ENCODE data around the gene RAP1A.

Gene RAP1A

DNA sequence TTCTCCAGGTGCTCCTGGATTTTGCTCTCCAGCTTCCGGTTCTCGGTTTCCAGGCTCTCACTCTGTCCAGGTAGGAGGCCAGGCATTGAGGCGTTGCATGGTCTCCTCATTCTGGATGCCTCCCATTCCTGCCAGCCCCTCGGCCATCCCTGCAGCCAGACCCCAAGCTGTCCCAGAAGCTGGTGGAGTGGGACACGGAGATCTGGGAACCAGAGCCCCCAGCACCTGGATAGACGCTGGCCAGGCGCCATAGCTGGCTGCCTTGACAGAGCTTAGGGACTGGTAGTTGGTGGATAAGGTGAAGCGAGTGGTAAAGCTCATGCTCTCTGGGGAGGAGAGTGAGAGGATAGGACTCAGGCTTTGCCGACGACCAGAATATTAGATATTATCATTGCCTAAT, 29.6 kb downstream of the RAP1A start:
- peak overlapping the region; percentile 5; the same call in 1 of the 2 replicates for H3K4me3 ChIP-seq (ENCODE audit: low read depth, low read length)
- no peak for DNase-seq (ENCODE audit: low read depth)
- TF ChIP-seq, protein P1, sequence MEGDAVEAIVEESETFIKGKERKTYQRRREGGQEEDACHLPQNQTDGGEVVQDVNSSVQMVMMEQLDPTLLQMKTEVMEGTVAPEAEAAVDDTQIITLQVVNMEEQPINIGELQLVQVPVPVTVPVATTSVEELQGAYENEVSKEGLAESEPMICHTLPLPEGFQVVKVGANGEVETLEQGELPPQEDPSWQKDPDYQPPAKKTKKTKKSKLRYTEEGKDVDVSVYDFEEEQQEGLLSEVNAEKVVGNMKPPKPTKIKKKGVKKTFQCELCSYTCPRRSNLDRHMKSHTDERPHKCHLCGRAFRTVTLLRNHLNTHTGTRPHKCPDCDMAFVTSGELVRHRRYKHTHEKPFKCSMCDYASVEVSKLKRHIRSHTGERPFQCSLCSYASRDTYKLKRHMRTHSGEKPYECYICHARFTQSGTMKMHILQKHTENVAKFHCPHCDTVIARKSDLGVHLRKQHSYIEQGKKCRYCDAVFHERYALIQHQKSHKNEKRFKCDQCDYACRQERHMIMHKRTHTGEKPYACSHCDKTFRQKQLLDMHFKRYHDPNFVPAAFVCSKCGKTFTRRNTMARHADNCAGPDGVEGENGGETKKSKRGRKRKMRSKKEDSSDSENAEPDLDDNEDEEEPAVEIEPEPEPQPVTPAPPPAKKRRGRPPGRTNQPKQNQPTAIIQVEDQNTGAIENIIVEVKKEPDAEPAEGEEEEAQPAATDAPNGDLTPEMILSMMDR (IDR thresholded peaks at IDR 0.05; ENCODE audit: control insufficient read depth, extremely low read depth, insufficient read depth): no peak

DNA sequence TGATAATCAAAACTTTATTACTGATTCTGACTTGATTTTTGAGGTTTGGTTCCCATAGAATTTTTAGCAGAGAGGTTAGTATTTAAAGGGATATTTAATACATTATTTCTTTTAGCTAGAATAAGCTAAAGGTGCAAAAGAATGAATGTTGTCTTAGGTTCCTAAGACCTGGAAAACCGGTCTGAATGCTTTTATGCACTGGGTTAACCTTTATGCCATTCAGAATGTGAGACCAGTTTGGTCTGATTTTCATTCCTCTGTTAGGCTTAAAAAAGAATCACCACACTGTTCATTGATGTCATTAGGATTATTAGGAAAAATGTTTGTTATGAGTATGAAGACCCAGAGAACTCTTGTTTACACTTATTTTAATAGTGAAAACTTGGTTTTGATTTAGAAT, 30.1 kb downstream of the RAP1A start:
- peak; percentile 86 for DNase-seq (ENCODE audit: low read depth)
- H3K4me3 ChIP-seq (ENCODE audit: low read depth, low read length): peak overlapping the region; percentile 5; the same call in 1 of the 2 replicates
- TF ChIP-seq, protein P1 (IDR thresholded peaks at IDR 0.05; ENCODE audit: control insufficient read depth, extremely low read depth, insufficient read depth): no peak

DNA sequence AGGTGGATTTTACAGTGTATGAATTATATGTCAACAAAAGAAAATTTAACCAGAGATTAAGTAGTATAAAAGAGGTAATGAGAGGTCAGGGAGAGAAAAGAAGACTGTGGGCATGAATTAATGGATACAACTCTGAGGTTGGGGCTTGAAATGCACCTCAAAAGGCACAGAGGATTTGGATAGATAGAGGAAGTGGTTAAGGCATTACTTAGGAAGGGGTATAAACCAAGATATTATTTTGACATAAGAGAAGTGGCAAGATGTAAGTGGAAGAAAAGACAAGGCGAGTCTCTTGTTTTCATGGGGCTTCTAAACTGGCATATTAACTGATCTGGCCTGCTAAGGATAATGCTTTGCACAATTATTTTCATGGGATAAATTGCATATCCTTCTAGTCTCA, 34.1 kb downstream of the RAP1A start:
- TF ChIP-seq, protein P1 (IDR thresholded peaks at IDR 0.05; ENCODE audit: control insufficient read depth, extremely low read depth, insufficient read depth): no peak
- no peak overlapping the region for H3K4me3 ChIP-seq (ENCODE audit: low read depth, low read length)
- no peak for DNase-seq (ENCODE audit: low read depth)

DNA sequence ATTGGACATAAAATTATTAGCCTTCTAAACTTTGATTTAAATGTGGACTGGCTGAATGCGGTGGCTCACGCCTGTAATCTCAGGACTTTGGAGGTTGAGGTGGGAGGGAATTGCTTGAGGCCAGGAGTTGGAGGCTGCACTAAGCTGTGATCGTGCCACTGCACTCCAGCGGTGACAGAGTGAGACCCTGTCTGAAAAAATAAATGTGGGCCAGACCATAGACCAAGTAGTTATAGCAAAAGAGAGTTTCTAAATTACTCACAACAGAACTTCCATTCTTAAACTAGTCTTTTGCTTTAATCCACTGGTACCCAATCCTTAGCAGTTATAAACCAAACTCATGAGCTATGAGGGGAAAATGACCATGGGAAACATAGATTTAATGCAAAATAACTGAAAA, 35.2 kb downstream of the RAP1A start:
- DNase-seq (ENCODE audit: low read depth): no peak

DNA sequence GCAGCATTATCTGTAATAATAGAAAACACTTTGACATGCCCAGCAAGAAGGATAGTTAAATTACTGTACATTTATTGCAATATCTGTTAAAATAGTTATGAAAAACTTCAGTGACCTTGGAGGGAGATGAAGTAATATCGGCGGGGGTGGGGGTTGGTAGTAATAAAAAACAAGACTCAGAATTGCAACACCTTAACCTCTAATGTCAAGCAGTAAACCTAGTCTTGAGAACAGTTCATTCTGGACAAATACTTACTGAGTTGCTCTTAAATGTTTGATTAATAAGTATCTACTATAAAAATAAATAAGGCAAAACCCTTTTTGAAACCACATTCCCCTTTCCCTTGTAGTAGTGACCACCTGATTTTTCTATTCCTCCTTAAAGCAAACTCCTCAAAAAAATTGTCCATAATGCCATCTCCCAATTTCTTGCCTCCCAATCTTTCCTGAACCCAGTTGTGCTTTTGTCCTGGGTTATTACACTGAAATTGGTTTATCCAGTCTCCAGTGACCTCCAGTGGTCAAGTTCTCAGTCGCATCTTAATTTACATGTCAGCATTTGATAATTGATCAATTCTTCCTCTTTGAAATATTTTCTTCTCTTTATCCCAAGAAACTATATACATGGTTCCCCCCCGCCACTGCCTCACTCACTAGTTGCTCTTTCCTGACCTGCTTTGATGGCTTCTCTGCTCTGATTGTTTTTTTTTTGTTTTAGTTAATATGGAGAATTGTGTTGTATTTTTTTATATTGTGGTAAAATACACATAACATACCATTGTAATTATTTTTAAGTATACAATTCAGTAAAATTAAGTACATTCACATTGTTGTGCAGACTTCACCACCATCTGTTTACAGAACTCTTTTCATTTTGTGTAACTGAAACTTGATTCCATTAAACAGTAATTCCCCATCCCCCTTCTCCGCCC, 36.8 kb downstream of the RAP1A start:
- TF ChIP-seq, protein P1 (IDR thresholded peaks at IDR 0.05; ENCODE audit: control insufficient read depth, extremely low read depth, insufficient read depth): peak; percentile 75
- H3K4me3 ChIP-seq (ENCODE audit: low read depth, low read length): no peak overlapping the region
- peak; percentile 45 for DNase-seq (ENCODE audit: low read depth)

More for the DNA sequence above, 35.2 kb downstream of the RAP1A start:
- TF ChIP-seq, protein P1 (IDR thresholded peaks at IDR 0.05; ENCODE audit: control insufficient read depth, extremely low read depth, insufficient read depth): no peak
- no peak overlapping the region for H3K4me3 ChIP-seq (ENCODE audit: low read depth, low read length)

DNA sequence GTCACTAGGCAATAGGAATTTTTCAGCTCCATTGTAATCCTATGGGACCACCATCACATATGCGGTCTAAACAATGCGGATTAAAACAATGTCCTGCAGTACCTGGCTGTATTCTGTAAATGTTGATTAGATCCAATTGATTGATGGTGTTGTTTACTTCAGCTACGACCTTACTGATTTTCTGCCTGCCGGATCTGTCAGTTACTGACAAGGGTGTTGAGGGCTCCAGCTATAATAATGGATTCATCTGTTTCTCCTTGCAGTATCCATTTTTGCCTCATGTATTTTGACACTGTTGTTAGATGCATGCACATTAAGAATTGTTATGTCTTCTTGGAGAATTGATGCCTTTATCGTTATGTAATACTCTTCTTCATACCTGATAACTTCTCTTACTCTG, 39.0 kb downstream of the RAP1A start:
- TF ChIP-seq, protein P1 (IDR thresholded peaks at IDR 0.05; ENCODE audit: control insufficient read depth, extremely low read depth, insufficient read depth): no peak
- no peak for DNase-seq (ENCODE audit: low read depth)
- H3K4me3 ChIP-seq (ENCODE audit: low read depth, low read length): no peak overlapping the region
